Immature natural killer cell (primary cell): ENCODE measurements around the gene PID1. TPM values are rescaled to one million over a fixed set of nuclear protein-coding genes. Genes with fewer than 3 reads are reported as not detected.

Experiments
- DNase-seq, 3 donors: peaks; one replicate each; pipeline ENCODE4 v3.0.0; 2022; ENCODE audit warnings: mixed read lengths in 1 of 3
- H3K27ac Mint-ChIP-seq, 6 donors: one replicate each; pipeline ENCODE4 v1.8.0; 2020; ENCODE audit warnings: mixed read lengths in 6 of 6, mild to moderate bottlenecking in 5 of 6, inconsistent platforms in 4 of 6, moderate library complexity in 3 of 6
- H3K27me3 Mint-ChIP-seq, 3 donors: one replicate each; pipeline ENCODE4 v1.8.0; 2020 to 2021; ENCODE audit warnings: low read depth in 3 of 3, mild to moderate bottlenecking in 3 of 3, mixed read lengths in 3 of 3, moderate library complexity in 3 of 3, inconsistent platforms in 1 of 3
- H3K36me3 Mint-ChIP-seq, 3 donors: one replicate each; pipeline ENCODE4 v1.8.0; 2020; ENCODE audit warnings: mixed read lengths in 3 of 3, inconsistent platforms in 2 of 3, mild to moderate bottlenecking in 2 of 3
- H3K4me1 Mint-ChIP-seq, 2 donors: one replicate each; pipeline ENCODE4 v1.8.0; 2020; ENCODE audit warnings: inconsistent platforms in 2 of 2, mild to moderate bottlenecking in 2 of 2, mixed read lengths in 2 of 2, moderate library complexity in 1 of 2
- H3K4me3 Mint-ChIP-seq, 5 donors: one replicate each; pipeline ENCODE4 v1.8.0; 2020; ENCODE audit warnings: mild to moderate bottlenecking in 5 of 5, mixed read lengths in 5 of 5, inconsistent platforms in 3 of 5, moderate library complexity in 3 of 5
- H3K9me3 Mint-ChIP-seq, 6 donors: one replicate each; pipeline ENCODE4 v1.8.0; 2020; ENCODE audit warnings: mild to moderate bottlenecking in 6 of 6, mixed read lengths in 6 of 6, inconsistent platforms in 4 of 6, moderate library complexity in 3 of 6
- polyA plus RNA-seq, 3 donors: library from polyadenylated mRNA; unstranded; fragments of 300-500 nt; fragmentation: Illumina TruSeq; gene quantifications; one replicate each; pipeline ENCODE4 v1.2.3, GENCODE V29; 2021

Gene PID1
- polyA plus RNA-seq, 3 donors from 2014 or later, result 0.38 to 2.8 TPM; not detected in 1

- H3K4me3 Mint-ChIP-seq, result no peak overlapping the region
- H3K9me3 Mint-ChIP-seq, result peaks cover 0 to 11% (median 3%) of the 10 kb centered on the region in 6 donors
- no peaks in the 10 kb centered on the region for H3K4me1 Mint-ChIP-seq
- no peaks in the 10 kb centered on the region for H3K27me3 Mint-ChIP-seq
- no peaks in the 10 kb centered on the region for H3K36me3 Mint-ChIP-seq
- DNase-seq, result no peak
- no peak overlapping the region for H3K27ac Mint-ChIP-seq
Measured at GRCh38 chr2:229132236-229132635, 138.9 kb downstream of the PID1 start.

DNA sequence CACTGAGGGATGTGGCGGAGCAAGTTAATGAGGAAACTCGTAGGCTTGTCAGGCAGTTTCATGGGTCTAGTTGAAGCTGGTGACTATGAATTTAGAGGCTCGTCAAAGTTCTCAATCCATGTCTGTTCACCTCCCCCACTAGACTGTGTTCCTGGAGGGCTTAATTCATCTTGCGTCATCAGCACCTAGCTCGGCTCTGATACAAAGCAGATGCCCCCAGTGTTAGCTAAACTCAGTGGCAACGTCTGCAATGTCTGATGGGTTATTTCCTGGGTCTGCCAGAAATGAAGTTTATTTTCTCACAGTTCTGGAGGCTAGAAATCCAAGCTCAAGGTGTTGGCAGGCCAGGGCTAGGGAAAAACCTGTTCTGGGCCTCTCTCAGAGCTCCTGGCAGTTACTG lies 140.6 kb downstream of the PID1 start:
- Mint-ChIP-seq H3K27me3 (no peaks in the 10 kb centered on the region), H3K36me3 (no peaks in the 10 kb centered on the region), H3K4me3 (no peak overlapping the region), H3K4me1 (no peaks in the 10 kb centered on the region), H3K9me3 (peaks cover 0 to 8% (median 4%) of the 10 kb centered on the region in 6 donors), H3K27ac (no peak overlapping the region)
- DNase-seq, result no peak

GRCh38 chr2:229129738-229130371 lies 141.2 kb downstream of the PID1 start:
- no peaks in the 10 kb centered on the region for H3K4me1 Mint-ChIP-seq
- H3K27me3 Mint-ChIP-seq, result no peaks in the 10 kb centered on the region
- H3K27ac Mint-ChIP-seq, result no peak overlapping the region
- H3K4me3 Mint-ChIP-seq, result no peak overlapping the region
- no peak for DNase-seq
- H3K9me3 Mint-ChIP-seq, result peaks cover 0 to 9% (median 4%) of the 10 kb centered on the region in 6 donors
- H3K36me3 Mint-ChIP-seq, result no peaks in the 10 kb centered on the region

DNA sequence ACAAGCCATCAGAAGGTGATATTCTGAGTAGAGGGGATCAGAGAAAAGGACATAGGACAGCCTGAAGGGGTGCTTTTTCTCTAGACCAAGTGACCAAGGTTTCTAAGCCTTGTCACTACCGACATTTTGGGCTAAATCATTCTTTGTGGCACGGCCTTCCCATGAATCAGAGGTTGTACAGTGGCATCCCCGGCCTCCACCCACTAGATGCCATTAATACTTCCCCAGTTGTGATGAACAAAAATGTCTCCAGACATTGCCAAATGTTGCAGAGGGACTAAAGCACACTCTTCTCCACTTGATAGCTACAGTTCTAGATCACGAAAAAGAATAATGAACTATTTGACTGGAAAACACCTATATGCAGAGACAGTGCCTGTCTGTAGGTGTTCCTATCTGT lies 143.6 kb downstream of the PID1 start:
- no peak overlapping the region for H3K27ac Mint-ChIP-seq
- no peaks in the 10 kb centered on the region for H3K4me1 Mint-ChIP-seq
- H3K27me3 Mint-ChIP-seq, result peaks cover 0 to 1% (median 0%) of the 10 kb centered on the region in 3 donors
- DNase-seq, result no peak
- H3K4me3 Mint-ChIP-seq, result no peak overlapping the region
- no peaks in the 10 kb centered on the region for H3K36me3 Mint-ChIP-seq
- H3K9me3 Mint-ChIP-seq, result peaks cover 0 to 9% (median 2%) of the 10 kb centered on the region in 6 donors

DNA sequence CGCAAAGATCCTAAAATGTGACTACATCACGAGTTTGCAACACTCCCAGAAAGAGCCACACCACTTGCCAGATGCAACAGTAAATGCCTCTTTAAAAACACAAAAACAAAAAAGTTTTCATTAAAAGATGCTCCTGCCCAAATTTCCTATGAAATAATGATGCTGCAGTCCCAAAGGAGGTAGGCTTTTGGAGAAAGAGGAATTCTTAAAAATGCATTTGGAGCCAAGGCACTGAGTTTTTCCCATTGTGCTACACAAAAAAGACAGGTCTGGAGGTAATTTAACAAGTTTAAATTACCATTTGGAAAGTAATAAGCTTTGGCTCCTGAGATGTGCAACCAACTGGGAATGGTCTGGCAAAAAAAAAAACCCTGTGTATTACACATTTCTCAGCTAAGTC lies 145.0 kb downstream of the PID1 start:
- no peaks in the 10 kb centered on the region for H3K4me1 Mint-ChIP-seq
- H3K27me3 Mint-ChIP-seq, result peaks cover 0 to 6% (median 1%) of the 10 kb centered on the region in 3 donors
- peaks cover 0 to 6% (median 2%) of the 10 kb centered on the region in 6 donors for H3K9me3 Mint-ChIP-seq
- H3K27ac Mint-ChIP-seq, result no peak overlapping the region
- no peak overlapping the region for H3K4me3 Mint-ChIP-seq
- no peaks in the 10 kb centered on the region for H3K36me3 Mint-ChIP-seq
- no peak for DNase-seq

DNA sequence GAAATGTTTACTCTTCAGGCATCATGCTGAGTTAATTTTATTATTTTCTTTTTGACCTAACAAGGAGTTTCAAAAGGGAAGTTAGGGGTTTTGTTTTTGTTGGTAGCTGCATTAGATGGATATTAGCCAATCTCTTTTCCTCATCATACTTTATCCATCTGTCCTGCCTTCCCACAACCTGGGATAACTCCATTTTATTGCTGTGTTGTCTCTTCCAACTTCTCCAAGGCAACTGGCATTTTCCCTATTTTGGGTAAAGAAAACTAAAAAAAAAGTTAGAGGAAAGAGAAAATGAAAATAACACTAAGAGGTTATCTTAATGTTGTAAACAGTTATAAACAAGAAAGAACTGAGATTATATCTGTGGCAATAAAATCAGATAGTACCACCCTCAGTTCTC lies 147.0 kb downstream of the PID1 start:
- Mint-ChIP-seq H3K4me1 (no peaks in the 10 kb centered on the region), H3K27me3 (peaks cover 0 to 6% (median 1%) of the 10 kb centered on the region in 3 donors), H3K4me3 (no peak overlapping the region), H3K36me3 (no peaks in the 10 kb centered on the region), H3K9me3 (peaks cover 0 to 6% (median 3%) of the 10 kb centered on the region in 6 donors), H3K27ac (no peak overlapping the region)
- DNase-seq, result no peak

GRCh38 chr2:229118927-229119326 lies 152.2 kb downstream of the PID1 start:
- no peak for DNase-seq
- H3K9me3 Mint-ChIP-seq, result peaks cover 0 to 2% (median 0%) of the 10 kb centered on the region in 6 donors
- H3K27me3 Mint-ChIP-seq, result peaks cover 0 to 6% (median 0%) of the 10 kb centered on the region in 3 donors
- H3K4me1 Mint-ChIP-seq, result no peaks in the 10 kb centered on the region
- H3K4me3 Mint-ChIP-seq, result no peak overlapping the region
- H3K27ac Mint-ChIP-seq, result no peak overlapping the region
- H3K36me3 Mint-ChIP-seq, result no peaks in the 10 kb centered on the region

DNA sequence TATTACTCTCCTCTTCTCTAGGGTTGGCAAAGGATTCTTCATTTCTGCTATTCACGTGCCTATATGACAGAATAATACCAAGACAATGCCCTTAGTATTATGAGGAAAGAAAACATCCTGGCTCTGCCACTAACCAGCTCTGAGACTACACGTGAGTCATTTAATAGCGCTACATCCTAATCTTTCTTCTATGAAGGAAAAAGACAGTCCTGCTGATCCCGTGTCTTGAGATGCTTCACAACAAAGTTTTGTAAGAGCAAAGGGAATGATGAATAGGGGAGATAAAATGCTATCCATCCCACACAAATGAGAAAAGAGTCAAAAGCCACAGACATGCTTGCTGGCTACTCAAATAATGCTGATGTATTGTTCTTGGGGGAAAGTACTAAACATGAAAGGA lies 152.8 kb downstream of the PID1 start:
- H3K4me1 Mint-ChIP-seq, result no peaks in the 10 kb centered on the region
- no peak for DNase-seq
- peaks cover 0 to 6% (median 0%) of the 10 kb centered on the region in 3 donors for H3K27me3 Mint-ChIP-seq
- H3K36me3 Mint-ChIP-seq, result no peaks in the 10 kb centered on the region
- no peak overlapping the region for H3K27ac Mint-ChIP-seq
- H3K9me3 Mint-ChIP-seq, result peaks cover 0 to 2% (median under 1%) of the 10 kb centered on the region in 6 donors
- H3K4me3 Mint-ChIP-seq, result no peak overlapping the region

DNA sequence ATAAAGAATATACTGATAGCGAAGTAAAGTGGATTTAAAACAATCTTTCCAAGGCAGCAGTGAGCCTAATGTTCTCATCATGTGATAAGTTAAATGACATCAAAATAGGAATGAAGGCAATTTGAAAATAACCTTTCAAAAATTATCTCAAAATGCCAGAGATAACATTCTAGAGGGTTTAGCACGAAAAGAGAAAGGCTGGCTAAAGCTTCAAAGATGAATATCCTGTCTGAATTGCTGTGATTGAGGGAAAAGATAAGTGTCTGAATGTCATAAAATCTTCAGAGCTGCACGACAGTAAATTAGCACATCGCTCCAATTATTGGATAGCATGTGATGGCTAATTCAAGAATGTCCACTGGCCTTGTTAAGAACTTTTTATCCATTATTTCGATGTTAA lies 159.3 kb downstream of the PID1 start:
- Mint-ChIP-seq H3K27ac (no peak overlapping the region), H3K4me1 (no peaks in the 10 kb centered on the region), H3K4me3 (no peak overlapping the region), H3K36me3 (peaks cover 0 to 3% (median 0%) of the 10 kb centered on the region in 3 donors), H3K9me3 (peaks cover 0 to 14% (median 2%) of the 10 kb centered on the region in 6 donors), H3K27me3 (peaks cover 0 to 4% (median 1%) of the 10 kb centered on the region in 3 donors)
- no peak for DNase-seq

DNA sequence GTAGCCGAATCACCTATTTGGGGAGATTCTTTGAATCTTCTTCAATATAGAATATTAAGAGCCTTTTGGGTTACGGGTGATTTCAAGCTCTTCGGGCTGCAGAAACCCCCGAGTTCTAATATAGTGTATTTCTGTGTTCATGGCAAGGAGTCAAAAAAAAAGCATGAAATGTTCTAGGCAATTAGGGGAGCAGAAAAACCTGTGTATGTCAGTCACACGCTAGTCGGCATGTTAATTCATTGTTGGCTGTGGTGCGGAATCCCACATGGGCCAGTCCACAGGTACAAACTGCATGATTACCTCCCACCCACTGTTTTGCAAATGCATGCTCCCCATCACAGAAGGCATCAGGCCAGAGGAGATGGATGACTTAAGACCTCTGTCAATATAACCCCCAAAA lies 161.9 kb downstream of the PID1 start:
- Mint-ChIP-seq H3K4me3 (no peak overlapping the region), H3K4me1 (no peaks in the 10 kb centered on the region), H3K9me3 (peaks cover 2 to 23% (median 11%) of the 10 kb centered on the region in 6 donors), H3K36me3 (peaks cover 0 to 3% (median 0%) of the 10 kb centered on the region in 3 donors), H3K27me3 (peaks cover 0 to 4% (median 1%) of the 10 kb centered on the region in 3 donors), H3K27ac (no peak overlapping the region)
- DNase-seq, result no peak

DNA sequence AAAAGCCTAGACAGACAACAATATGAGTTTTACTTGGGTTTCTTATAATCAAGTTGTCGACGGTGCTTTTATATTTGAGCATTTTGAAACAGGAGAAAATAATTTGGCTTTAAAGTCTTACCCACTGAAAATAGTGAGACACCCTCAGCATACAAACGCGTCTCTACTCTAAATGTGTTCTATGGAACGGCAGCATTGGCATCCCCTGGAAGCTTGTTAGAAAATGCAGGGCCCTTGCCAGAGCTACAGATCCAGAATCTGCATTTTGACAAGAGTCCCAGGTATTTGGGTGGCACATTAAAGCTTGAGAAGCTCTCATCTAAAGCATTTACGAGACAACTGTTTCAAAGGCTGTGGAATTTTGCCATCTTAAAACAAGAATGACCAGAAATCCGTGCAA lies 163.5 kb downstream of the PID1 start:
- H3K9me3 Mint-ChIP-seq, result peaks cover 3 to 23% (median 12%) of the 10 kb centered on the region in 6 donors
- no peaks in the 10 kb centered on the region for H3K4me1 Mint-ChIP-seq
- no peak overlapping the region for H3K4me3 Mint-ChIP-seq
- no peak overlapping the region for H3K27ac Mint-ChIP-seq
- peaks cover 0 to 3% (median 0%) of the 10 kb centered on the region in 3 donors for H3K36me3 Mint-ChIP-seq
- H3K27me3 Mint-ChIP-seq, result peaks cover 0 to 4% (median 1%) of the 10 kb centered on the region in 3 donors
- no peak for DNase-seq

DNA sequence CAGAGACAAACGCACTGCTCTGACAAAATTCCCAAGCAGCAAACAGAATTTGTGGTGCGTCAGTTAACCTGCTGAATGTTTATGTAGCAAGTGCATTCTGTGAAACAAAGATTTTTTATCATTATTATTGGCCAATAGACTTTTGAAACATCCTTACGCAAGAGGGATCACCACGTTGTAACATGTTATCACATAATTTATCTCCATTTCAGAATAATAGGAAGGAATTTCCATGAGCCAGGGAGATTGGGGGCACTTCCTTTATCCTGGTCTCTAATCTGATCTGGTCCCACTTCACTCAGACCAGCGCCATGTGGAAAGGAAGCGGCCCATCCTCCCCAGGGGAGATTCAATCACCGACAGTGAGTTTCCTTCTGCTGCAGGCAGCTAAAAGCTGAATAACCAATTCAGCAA lies 166.1 kb downstream of the PID1 start:
- peaks cover 3 to 21% (median 12%) of the 10 kb centered on the region in 6 donors for H3K9me3 Mint-ChIP-seq
- peaks cover 0 to 4% (median 0%) of the 10 kb centered on the region in 3 donors for H3K27me3 Mint-ChIP-seq
- H3K36me3 Mint-ChIP-seq, result no peaks in the 10 kb centered on the region
- no peak overlapping the region for H3K27ac Mint-ChIP-seq
- no peaks in the 10 kb centered on the region for H3K4me1 Mint-ChIP-seq
- no peak overlapping the region for H3K4me3 Mint-ChIP-seq
- DNase-seq, result no peak

DNA sequence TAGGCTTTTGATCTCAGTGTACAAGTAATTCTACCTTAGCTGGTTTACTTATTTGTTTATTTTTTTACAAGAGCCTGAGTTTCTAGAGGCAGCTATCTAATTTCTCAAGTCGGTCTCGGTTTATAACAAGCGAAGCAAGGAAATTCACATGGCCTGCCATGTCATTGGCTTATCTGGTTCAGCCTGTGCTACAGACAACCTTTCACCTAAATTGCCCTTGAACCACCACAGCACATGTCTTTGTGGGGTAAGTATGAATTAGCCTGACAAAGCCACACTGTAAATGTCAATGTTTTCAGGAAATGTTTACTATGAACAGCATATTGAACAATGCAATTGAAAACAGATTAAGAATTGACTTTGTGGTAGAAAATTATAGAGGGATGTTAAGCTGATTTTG lies 167.1 kb downstream of the PID1 start:
- Mint-ChIP-seq H3K9me3 (peaks cover 5 to 18% (median 11%) of the 10 kb centered on the region in 6 donors), H3K27ac (no peak overlapping the region), H3K27me3 (peaks cover 0 to 4% (median 2%) of the 10 kb centered on the region in 3 donors), H3K36me3 (no peaks in the 10 kb centered on the region), H3K4me3 (no peak overlapping the region), H3K4me1 (no peaks in the 10 kb centered on the region)
- no peak for DNase-seq

DNA sequence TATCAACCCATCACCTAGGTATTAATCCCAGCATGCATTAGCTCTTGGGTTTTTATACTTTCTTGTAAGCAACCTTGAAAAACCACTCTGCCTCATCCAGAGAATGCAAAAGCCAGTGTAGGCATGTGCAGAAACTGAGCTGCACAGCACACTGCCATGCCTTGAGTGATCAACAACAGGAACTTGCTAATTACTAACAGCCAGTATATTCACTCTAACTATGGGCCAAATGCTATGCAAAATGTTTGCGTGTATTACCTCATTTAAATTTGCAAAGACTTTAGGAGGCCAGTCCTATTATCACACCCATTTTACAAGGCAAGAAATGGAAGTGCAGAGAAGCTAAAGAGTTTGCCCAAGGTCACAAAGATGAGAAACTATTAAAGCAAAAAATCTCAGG lies 169.8 kb downstream of the PID1 start:
- H3K9me3 Mint-ChIP-seq, result peaks cover 2 to 16% (median 7%) of the 10 kb centered on the region in 6 donors
- H3K4me1 Mint-ChIP-seq, result no peaks in the 10 kb centered on the region
- H3K27ac Mint-ChIP-seq, result no peak overlapping the region
- no peaks in the 10 kb centered on the region for H3K36me3 Mint-ChIP-seq
- H3K4me3 Mint-ChIP-seq, result no peak overlapping the region
- H3K27me3 Mint-ChIP-seq, result peaks cover 0 to 2% (median 0%) of the 10 kb centered on the region in 3 donors
- no peak for DNase-seq

- no peak for DNase-seq
- Mint-ChIP-seq H3K27me3 (peaks cover 0 to 2% (median 0%) of the 10 kb centered on the region in 3 donors), H3K4me3 (no peak overlapping the region), H3K36me3 (no peaks in the 10 kb centered on the region), H3K4me1 (no peaks in the 10 kb centered on the region), H3K9me3 (peaks cover under 1 to 13% (median 7%) of the 10 kb centered on the region in 6 donors), H3K27ac (no peak overlapping the region)
Measured at GRCh38 chr2:229099231-229099630, 171.9 kb downstream of the PID1 start.
